ENCODE measurements around the gene ATP6V0D1.
A peak's percentile ranks its signal among the peaks of the same experiment; 100 is the strongest.

The ATP6V0D1 gene

DNA sequence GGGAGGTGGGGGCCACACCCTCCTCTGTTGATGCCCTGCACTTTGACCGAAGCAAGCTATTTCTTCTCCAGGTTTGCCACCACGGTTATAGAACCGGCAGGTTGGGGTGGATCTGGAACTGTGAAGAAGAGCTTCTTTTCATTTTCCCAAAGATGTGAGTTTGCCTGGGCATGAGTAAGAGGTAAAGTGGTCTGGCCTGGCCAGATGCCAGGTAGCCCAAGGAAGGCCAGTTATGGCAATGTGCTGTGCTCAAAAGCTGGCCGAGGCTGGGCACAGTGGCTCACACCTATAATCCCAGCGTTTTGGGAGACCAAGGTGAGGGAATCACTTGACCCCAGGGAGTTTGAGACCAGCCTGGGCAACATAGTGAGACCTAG lies 18.7 kb downstream of the ATP6V0D1 start:
- no peak for DNase-seq

DNA sequence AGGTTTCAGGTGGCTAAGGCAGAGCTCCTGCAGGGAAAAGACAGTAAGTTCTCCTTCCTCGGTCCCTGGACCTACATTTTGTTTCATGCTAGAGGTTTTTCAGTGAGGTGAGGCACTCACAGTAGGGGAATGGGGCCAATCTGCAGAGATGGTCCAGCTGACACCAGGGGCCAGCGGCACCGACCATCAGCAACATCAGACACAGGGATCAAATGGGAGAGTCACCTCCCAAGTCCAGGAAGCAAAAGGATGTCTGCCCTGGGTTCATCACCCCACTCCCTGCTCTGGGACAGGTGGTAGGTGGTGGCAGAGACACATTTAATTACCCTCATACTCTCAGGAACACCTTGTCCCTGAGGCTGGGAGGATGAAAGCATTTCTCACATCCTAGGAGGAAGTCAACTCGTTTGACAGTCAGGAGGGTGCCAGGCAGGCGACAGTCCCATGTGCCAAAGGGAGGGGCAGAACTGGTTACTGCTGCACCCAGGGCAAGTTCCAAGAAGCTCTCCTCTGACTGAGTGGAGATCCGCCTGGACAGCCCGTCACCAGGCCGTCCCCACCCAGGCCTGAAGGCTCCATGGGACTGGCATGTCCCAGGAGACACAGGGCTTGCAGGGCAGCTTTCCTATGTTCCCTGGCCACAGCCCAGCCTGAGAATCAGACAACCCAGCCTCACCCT lies 19.2 kb downstream of the ATP6V0D1 start:
- no peak for DNase-seq

DNA sequence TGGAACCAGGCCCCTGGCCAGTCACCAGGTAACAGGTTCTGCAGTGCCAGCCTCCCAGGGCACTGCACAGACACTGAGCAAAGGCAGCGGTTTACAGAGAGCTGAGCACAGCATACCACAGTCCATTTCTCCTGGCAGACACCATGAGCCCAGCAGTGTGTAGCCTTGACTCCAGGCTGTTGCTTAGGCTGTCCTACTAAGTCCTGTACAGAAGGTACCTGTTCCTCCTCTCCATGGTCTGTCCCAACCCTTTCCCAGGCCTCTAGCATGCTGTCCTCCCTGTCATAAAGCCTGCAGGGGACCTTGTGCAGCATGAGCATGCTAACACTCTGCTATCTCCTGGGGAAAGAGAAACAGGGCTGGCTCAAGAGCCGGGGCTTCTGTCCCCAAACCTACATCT lies 20.0 kb downstream of the ATP6V0D1 start:
- DNase-seq = no peak

DNA sequence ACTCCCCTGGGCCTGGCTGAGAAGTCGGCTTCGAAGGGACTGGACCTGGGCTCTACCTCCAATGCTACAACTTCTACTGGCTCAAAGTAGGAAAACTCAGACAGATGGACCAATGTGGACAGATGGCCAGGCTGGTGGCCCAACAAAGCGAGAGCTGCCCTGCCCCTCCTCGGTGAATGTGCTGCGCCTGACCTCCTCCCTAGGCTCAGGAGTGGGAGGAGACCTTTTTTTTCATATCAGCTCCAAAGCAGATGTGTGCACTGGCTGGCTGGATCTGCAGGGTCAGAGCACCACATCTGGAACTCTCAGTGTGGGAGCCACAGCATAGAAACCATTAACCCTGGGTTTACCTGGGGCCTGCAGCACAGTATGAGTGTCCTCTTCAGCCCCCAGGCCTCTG lies 20.8 kb downstream of the ATP6V0D1 start:
- no peak for DNase-seq

DNA sequence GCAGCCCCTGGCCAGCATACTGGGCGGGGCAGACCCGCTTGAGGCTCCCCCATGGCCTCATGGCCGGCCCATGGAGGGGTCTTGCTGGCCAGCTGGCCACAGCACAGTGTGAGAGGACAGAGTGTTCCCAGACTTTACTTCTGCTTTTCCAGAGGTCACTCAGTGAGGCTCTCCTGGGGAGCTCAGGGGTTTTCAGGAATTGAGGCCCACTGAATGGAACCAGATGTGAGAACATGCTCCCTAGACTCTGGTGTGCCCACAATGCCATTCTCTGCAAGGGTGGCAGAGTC lies 21.2 kb downstream of the ATP6V0D1 start:
- no peak for DNase-seq

GRCh38 chr16:67459066-67459860 lies 21.7 kb downstream of the ATP6V0D1 start:
- DNase-seq = no peak

DNA sequence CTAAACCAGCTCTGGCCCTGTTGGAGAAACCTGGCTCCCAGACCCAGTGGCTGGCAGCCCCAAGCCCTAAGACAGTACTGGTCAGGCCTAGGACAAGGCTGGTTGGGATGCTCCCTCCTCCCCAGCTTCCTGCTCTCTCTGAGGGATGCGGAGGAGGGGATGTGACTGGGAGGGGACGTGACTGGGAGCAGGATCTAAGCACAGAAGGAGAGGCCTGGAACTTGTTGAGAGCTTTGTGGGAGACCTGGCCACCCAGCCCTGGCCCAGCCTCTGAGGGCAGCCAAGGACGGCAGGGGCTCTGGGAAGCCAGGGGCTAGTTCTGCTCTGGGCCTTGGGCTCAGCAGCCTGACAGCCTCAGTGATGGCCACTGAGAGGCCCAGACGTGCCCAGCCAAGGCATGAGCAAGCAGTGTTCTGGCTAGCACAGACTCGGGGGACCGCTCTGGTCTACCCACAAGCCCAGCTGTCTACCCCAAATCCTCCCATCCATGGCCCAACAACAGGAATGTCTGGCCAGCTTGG lies 22.8 kb downstream of the ATP6V0D1 start:
- DNase-seq = no peak

- no peak for DNase-seq
Measured at GRCh38 chr16:67457611-67458010, 23.3 kb downstream of the ATP6V0D1 start.

GRCh38 chr16:67456391-67457081 lies 24.4 kb downstream of the ATP6V0D1 start:
- no peak for DNase-seq

DNA sequence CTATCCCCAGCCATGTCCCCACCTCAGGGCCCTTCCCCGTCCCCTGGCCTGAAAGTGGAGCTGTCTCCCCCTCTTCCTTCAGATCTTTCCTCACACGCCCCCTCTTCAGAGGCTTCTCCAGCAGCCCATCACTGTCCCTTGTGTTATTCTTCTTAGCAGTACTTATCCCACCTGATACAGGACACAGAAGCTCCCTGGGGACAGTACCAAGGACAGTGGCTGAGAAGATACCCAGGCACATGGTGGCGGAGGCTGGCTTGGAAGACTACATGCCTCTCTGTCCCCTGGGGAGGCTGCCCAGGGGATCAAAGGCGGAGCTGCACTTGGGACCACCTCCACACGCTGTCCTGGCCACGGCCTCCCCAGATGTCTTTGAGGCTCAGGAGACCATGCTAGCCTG lies 26.1 kb downstream of the ATP6V0D1 start:
- DNase-seq = no peak

- DNase-seq = no peak
Measured at GRCh38 chr16:67454104-67454503, 26.9 kb downstream of the ATP6V0D1 start.

GRCh38 chr16:67451704-67452435 lies 29.1 kb downstream of the ATP6V0D1 start:
- DNase-seq = no peak

- DNase-seq = no peak
Measured at GRCh38 chr16:67451061-67451703, 29.8 kb downstream of the ATP6V0D1 start.

DNA sequence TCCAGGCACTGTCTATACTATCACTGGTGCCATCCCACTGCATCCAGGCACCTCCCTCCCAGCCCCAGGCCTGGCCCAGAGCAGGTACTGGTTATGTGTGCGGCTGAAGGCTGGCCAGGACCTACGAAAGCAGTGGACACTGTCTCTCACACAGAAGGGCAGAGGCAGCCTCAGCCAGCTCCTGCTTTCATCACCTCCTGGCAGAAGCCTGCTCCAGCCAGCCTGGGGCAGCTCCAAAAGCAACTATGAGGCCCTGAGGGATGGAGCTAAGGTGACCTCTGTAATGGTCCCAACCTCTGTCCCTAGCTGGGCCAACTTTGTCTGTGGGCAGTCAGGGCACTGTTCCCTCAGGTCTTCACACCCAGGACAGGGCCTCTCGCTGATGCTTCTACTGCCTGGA lies 31.2 kb downstream of the ATP6V0D1 start:
- DNase-seq = no peak

DNA sequence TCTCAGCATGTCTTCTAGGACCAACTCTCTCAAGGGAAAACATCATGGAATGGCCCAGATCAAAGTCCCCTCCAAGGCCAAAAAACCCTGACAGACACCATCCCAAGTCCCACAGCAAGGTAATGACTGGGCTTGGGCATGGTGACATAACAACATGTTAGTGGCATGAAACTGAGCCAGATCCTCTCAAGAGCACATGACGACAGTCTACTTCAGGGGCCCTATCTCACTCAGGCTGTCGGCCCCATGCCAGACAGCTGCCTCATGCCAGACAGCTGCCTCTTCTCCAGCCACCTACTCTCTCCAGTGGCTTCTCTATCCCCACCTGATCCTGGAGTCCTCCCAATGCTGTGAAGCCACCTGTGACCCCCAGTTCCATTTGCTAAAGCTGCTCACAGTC lies 31.6 kb downstream of the ATP6V0D1 start:
- no peak for DNase-seq

DNA sequence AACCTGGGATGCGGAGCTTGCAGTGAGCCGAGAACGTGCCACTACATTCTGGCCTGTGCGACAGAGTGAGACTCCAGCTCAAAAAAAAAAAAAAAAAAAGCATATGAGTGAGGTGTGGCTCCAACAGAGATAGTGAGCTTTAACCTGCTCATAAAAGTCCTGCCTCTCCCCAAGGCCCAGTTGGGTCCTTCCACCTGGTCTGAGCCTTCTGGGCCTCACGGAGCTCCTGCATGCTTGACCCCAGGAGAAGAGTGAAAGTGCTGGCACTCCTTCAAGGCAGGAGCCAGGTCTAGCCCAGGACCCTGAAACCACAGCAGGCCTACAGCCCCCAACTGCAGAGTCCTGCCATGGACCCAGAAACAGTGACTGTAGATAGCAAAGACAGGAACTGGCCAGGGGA lies 32.4 kb downstream of the ATP6V0D1 start:
- no peak for DNase-seq

GRCh38 chr16:67447508-67448076 lies 33.4 kb downstream of the ATP6V0D1 start:
- DNase-seq = peak in 2 of 4 experiments; percentile 39 to 53

DNA sequence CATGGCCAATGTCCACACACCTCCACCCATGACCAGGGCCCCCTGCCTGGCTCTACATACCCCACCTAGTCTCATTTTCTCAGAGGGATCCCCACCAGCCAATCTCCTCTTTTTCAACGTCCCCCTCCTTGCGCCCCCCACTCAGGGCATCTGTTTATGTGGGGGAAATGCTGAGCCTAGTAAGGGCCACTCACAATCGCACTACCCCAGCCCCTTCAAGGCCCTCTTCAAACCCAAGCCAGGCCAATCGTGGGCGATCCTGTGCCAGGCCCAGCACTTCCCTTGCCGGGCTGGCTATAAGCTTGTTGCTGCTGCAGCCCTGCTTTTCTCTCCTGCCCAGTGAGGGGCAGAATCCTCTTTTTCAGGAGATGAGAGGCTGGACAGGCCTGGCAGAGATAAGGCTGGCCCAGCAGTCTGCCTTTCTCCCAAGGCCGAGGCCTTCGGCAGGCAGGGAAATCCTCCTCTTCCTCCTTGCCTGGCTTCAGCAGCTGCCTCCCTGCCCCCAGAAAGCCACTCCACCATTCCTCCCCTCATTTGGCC lies 33.9 kb downstream of the ATP6V0D1 start:
- no peak for DNase-seq

GRCh38 chr16:67445913-67446907 lies 34.7 kb downstream of the ATP6V0D1 start:
- DNase-seq = no peak

- DNase-seq = no peak
Measured at GRCh38 chr16:67445441-67445912, 35.5 kb downstream of the ATP6V0D1 start.

DNA sequence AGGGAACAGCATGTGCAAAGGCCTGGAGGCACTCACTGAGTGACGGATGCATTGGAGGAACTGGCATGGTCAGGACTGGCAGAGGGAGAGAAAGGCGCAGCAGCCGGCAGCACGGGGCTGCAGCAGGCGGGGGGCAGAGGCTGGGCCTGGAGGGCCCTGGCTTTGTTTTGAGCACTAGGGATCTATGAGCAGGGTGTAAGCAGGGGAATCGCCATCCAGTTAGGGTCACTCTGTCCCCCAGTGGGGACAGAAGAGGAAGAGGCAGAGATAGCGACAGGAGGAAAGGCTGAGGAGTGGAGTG lies 35.9 kb downstream of the ATP6V0D1 start:
- no peak for DNase-seq
